Measurements from ENCODE around the gene GRSF1.
"Not testable (repeated sequence)": the region's sequence is repeated elsewhere in the genome, so short reads cannot be mapped to it uniquely, and the experiment has no call there.

The GRSF1 gene

GRCh38 chr4:70787496-70787895 lies 52.2 kb downstream of the GRSF1 start:
- no peak overlapping the region for H3K4me3 ChIP-seq (ENCODE audit: low read depth, low read length)
- DNase-seq (ENCODE audit: low read depth) = no peak
- TF ChIP-seq, protein P1, sequence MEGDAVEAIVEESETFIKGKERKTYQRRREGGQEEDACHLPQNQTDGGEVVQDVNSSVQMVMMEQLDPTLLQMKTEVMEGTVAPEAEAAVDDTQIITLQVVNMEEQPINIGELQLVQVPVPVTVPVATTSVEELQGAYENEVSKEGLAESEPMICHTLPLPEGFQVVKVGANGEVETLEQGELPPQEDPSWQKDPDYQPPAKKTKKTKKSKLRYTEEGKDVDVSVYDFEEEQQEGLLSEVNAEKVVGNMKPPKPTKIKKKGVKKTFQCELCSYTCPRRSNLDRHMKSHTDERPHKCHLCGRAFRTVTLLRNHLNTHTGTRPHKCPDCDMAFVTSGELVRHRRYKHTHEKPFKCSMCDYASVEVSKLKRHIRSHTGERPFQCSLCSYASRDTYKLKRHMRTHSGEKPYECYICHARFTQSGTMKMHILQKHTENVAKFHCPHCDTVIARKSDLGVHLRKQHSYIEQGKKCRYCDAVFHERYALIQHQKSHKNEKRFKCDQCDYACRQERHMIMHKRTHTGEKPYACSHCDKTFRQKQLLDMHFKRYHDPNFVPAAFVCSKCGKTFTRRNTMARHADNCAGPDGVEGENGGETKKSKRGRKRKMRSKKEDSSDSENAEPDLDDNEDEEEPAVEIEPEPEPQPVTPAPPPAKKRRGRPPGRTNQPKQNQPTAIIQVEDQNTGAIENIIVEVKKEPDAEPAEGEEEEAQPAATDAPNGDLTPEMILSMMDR (IDR thresholded peaks at IDR 0.05; ENCODE audit: low read depth, low read length, missing control alignments) = no peak

DNA sequence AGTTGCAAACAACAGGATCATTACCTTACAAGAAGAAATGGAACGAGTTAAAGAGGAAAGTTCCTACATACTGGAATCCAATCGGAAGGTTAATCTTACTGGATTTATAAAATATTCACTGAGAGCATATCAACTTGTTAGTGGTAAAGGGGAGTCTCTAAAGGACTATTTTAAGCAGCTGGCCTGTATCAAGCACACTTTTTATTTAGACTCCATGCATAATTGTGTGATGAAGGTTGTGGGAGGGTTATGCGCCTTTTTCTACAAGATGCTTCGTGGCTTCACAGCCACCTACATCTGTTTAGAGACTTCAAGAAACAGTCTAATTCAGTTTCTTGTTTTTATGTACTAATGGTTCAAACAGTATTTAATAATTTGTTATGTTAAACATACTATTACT lies 56.6 kb downstream of the GRSF1 start:
- no peak overlapping the region for H3K4me3 ChIP-seq (ENCODE audit: low read depth, low read length)
- TF ChIP-seq, protein P1 (IDR thresholded peaks at IDR 0.05; ENCODE audit: low read depth, low read length, missing control alignments) = no peak
- DNase-seq (ENCODE audit: low read depth) = no peak

DNA sequence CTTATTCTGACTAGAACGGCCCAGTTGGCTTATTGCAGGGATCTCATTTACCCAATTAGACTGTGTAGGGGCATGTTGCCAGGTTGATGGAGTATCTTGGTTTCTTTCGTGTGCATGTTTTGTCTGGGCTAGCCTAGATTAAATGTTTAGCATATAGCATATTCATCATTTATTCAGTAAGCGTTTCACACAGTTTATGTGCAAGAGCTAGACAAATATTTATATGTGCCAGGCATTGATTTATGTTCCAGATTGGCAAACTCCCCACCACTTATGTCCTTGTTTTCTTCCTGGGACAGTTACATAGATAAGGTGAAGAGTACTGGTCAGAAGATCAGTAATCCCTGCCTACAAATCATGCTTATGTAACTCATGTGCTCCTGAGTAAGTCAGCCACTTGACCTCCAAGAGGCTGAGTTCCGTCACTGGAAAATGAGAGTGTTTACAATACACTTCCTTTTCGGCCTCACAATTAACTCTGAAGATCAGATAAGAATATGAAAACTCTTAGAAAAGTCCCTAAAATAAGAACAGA lies 60.7 kb downstream of the GRSF1 start:
- H3K4me3 ChIP-seq (ENCODE audit: low read depth, low read length) = no peak overlapping the region
- TF ChIP-seq, protein P1 (IDR thresholded peaks at IDR 0.05; ENCODE audit: low read depth, low read length, missing control alignments) = no peak
- DNase-seq (ENCODE audit: low read depth) = no peak

GRCh38 chr4:70772929-70773555 lies 66.6 kb downstream of the GRSF1 start:
- DNase-seq (ENCODE audit: low read depth) = no peak
- TF ChIP-seq, protein P1 (IDR thresholded peaks at IDR 0.05; ENCODE audit: low read depth, low read length, missing control alignments) = no peak
- no peak overlapping the region for H3K4me3 ChIP-seq (ENCODE audit: low read depth, low read length)

GRCh38 chr4:70769396-70769795 lies 70.3 kb downstream of the GRSF1 start:
- DNase-seq (ENCODE audit: low read depth); H3K4me3 ChIP-seq (ENCODE audit: low read depth, low read length): not testable (repeated sequence)

DNA sequence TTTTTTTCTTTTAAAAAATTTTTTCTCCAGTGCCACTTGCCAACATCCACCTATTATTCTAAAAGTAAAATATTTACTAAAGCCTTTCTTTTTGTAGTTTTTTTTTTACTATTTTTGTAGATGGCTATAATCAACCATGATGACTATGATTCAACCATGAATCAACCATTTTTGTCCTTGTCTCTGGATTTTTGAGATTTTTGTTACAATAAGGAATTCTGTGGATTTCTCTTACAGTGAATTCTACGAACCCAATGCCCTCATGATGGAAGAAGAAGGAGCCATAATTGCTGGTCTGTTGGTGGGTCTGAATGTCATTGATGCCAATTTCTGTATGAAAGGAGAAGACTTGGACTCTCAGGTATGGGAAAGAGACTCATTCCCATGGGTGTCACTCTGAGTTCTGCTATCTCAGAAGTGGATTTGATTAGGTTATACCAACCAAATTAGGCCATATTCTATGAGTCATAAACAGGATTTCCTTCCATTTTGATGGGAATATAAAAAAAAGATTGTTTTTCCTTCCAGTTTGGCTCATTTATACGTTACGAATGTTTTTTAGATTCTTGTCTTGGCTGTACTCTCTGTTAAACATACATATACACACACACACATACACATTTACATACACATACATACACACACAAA lies 71.3 kb downstream of the GRSF1 start:
- DNase-seq (ENCODE audit: low read depth) = no peak
- TF ChIP-seq, protein P1 (IDR thresholded peaks at IDR 0.05; ENCODE audit: low read depth, low read length, missing control alignments) = no peak
- H3K4me3 ChIP-seq (ENCODE audit: low read depth, low read length) = no peak overlapping the region
